Measurements from ENCODE around the gene RNASE3.
"Not testable (repeated sequence)": the region's sequence is repeated elsewhere in the genome, so short reads cannot be mapped to it uniquely, and the experiment has no call there.

RNASE3 gene

DNA sequence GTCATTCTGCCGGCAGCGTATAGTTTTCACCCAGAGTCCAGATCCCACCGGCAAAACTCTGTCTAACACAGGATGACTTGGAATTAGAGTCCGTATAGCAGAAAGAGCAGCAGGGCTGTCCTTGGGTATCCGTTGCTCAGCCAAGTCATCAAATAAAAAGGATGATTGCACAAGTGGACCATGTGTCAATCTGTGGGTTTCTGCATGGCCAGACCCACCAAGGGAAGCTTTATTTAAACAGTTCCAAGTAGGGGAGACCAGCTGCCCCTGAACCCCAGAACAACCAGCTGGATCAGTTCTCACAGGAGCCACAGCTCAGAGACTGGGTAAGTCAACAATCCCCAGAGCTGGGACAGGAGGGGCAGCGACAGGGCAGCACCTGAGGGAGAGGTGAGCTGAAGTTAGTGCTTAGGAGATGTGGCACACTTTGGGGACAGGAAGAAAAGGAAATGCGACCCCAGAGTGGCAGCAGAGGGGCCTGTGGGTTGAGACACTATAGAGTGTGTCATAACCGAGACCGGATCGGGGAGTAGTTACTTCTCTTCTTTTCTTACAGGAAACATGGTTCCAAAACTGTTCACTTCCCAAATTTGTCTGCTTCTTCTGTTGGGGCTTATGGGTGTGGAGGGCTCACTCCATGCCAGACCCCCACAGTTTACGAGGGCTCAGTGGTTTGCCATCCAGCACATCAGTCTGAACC lies at the start of gene RNASE3:
Gene RNASE3, plus strand, starts transcription at position 260 of the 700 bp plus-strand sequence. Its CDS starts 302 bp downstream, at position 562.
- not testable (repeated sequence) for DNase-seq (ENCODE audit: low read depth)

DNA sequence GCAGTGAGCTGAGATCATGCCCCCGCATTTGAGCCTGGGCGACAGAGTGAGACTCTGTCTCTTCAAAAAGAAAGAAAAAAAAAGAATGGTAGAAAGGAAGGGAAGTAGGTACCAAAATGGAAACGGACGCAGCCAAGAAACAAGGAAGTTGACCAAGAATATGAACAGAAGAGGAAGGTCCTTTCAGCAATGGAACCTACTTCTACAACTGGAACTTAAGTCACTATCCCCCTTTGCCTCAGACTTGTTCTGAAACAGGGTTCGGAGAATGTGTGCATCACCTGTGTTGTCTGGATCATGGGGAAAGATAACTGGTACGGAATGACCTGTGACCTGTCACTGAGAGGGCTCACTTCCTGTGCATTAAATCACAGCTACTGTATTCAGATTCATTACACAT lies 44.6 kb upstream of the RNASE3 start:
- DNase-seq (ENCODE audit: low read depth), result no peak

DNA sequence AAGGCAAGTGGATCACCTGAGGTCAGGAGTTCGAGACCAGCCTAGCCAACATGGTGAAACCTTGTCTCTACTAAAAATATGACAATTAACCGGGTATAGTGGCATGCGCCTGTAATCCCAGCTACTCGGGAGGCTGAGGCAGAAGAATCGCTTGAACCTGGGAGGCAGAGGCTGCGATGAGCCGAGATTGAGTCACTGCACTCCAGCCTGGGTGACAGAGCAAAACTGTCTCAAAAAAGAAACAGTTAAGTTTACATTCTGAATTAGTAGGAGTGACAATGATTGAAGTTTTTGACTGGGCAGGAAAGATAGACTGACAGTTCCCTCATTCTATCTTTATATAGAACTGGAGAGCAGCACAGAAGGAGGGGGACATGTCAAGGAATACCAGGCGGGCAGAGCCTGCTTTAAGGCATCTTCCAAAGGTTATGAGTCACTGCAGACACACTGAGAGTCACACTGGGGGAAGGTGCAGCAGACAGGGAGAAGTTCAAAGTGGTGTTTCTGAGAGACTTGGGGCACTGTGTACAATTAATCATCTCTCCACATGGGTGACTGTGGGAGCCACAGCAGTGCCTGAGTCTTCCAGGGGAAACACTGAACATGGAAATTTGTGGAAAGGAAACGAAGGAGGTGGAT lies 42.8 kb upstream of the RNASE3 start:
- peak; percentile 20 for DNase-seq (ENCODE audit: low read depth)

DNA sequence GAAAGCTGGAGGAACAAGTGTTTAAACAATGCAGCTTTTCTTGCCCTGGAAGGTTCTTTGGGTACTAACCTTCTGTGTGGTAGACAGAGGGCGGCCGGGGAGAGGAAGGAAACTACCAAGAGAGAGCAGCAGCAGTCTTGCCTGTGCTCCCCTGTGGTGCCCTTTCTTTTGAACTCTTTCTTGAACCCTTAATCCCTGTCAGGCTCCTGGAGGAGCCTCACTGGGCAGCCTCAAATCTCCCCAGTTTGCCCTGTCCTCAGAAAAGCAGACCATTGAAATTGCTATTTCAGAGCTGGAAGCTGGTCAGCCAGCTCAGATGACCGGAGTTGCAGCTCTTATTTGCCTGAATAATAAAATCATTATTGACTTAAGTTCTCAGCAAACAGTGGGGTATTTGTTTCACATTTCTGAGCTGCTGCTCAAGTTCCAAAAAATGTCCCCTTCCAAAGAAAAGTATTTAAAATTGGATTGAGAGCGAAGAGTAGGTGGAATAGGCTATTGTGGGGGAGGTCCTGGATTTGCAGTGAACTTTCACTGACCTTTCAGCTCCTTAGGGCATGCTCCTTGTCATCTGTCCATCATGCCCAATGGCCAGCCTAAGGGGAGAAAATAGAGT lies 42.1 kb upstream of the RNASE3 start:
- DNase-seq (ENCODE audit: low read depth), result no peak

DNA sequence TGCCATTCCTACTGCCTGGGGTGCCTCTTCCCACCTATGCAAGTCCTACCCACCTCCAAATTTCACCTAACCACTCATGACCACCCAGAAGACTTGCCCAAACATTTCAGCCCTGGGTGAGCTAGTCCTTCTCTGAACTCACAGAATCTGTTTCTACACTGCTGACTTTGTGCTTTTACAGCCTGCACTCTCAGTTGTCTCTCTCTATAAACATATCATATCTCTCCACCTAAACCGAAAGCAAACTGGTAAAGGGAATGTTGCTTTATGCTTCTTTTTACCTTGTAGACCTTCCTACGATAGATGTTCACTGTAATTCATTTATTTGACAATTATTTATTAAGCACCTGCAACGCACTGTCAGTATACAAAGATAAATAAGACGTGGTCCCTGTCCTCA lies 38.1 kb upstream of the RNASE3 start:
- DNase-seq (ENCODE audit: low read depth), result no peak

DNA sequence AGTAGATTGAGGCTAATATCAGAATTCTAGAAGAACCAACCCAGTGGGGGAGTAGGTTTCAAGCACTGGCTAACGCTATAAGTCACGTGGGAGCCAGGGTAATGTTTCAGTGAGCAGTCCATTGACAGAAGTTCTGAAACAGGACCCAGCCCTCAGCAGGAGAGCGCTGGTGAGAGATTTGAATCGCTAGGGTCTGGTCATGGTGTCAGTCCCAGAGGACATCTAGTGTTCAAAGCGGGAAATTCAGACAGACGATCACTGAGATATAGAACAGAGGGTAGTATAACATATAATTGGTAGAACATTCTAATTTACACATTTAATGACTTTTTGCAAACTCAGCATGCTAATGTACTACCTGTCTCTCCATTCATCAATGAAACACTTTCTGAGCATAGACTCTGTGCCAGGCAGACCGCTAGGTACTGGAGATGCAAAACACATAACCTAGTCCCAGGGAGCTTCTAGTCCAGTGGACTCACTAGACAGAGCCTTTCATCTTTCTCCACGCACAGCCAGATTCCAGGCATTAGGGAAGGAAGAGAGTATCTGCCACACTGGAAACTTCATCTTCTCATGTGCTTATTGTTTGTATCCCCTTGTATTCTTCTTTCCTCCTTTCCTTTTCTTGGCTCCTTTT lies 35.4 kb upstream of the RNASE3 start:
- peak; percentile 72 for DNase-seq (ENCODE audit: low read depth)

DNA sequence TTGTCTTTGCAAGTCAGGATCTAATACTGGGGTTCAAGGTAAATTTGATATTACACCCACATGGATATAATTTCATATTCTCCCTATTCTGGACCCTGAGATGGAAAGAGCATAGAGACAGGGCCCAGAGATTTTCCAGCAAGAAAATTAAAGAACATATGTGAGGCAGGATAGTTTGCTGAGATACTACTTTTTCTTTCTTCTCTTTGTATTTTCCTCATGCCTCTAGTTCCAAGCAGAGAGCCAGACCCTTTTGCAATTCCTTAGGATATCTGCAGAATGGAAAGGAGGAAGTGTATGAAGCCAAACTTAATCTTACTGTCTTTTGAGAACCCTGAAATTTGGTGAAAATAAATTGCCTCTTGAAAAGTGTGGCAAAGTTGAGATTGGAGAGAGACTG lies 34.0 kb upstream of the RNASE3 start:
- DNase-seq (ENCODE audit: low read depth), result no peak

DNA sequence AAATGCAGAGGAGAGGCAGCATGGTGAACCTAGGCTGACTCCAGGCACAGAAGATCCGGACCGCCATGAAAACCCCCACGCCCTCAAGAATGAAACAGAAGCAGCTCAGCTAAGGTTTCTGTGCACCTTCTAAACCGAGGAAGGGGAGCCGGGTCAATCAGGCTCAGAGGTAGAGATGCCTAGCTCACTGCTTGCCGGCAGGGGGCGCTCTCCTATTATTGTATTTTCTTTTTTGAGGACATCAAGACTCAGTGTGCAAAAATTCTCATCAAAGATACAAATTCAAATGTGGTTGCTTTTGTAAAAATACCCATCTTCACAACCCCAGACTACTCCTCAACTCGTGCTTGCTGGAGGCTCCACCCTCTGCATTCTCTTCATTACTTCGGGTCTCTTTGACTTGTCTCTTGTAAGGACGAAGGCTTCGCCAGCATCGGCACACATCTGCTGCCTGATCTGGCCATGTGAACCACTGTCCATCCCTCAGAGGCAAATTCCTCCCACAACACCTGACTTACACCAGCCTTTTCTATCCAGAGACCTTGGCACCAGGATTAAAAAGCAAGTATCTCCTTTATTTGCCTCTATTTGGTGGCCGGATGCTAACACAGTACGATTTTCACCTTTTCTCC lies 33.4 kb upstream of the RNASE3 start:
- peak; percentile 36 for DNase-seq (ENCODE audit: low read depth)

DNA sequence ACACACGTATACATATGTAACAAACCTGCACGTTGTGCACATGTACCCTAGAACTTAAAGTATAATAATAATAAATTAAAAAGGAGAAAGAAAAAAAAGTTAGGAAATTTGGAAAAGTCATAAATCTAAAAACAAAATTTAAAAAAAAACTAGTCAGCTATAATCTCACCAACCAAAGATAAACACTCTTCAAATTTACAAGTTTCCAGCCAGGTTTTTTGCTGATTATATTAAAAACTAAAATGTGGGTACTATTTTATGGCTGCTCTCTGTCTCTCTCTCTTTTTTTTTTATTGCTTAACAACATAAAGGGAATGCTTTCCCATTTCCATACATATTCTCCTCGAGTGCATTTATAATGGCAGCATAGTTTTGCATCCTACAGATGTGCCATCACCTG lies 25.0 kb upstream of the RNASE3 start:
- no peak for DNase-seq (ENCODE audit: low read depth)

DNA sequence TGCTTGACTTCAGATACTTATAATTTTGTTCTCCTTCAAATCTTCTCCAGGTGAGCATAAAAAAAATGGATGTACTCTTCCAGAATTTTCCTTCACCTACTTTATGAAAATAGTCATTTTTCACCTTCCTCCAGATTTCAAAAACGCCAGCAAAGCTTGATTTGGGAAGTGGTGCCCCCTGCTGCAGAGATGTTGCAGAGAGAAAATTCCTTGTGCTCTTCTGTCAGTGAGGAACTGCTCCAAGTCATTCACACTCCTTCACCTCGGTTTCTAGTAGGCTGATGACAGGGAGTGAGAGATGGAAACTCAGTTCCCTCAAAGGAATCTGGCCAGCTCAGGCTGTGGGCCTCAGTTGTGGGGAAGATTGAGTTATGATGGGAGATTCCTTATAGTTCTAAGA lies 24.2 kb upstream of the RNASE3 start:
- peak; percentile 10 for DNase-seq (ENCODE audit: low read depth)

DNA sequence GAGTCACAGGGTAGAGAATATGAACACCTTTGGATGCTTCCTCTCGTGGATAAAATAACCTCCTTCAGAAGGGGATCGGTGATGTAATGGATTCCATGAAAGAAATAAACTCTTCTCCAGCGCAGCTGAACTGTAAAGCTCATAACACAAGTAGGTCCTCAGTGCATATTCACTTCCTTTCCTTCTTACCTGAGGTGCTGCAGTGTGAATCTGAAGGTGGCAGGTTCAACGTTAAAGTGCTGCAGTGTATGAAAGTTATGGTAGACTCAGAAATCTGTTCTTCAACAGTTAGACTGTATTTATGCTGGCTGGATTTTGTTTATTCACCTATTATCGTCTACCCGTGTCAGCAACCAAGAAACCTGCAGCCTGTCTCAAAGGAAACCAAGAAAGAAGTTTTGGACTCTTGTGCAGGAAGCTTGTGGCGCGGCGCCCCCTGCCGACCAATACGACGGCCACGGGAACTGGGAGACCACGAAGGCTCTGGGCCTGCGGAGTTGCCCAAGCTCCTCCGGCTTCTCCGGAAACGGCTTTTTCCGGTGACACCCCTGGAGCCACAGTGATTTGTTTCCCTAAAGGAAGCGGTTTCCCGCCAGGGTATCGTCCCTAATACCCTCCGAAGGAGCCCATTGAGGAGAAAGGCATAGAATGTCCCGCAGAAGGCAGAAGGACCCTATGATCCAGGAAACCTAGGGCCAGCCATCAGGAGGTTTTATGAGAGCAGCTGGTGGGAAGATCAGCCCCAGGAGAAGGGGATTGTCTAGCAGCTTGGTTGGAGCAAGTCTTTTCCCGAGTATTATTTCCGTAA lies 17.6 kb upstream of the RNASE3 start:
- peak; percentile 81 for DNase-seq (ENCODE audit: low read depth)

DNA sequence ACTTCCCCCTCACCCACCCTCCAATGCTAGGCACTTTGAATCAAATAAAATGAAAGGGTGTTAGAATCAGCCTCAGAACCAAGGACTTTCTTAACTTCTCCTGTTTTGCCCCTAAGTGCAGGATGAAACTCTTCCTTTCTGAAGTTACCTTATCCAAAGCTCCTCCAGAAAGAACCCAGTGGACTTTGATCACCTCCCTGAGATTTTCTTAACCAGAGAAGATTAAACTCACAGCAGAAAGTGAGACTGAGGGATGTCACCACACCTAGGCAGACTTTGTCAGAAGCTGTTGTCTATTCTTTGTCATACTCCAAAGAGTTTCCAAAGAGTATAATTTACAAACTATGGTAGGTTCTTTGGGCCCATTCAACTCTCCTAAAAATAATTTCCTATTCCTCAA lies 14.2 kb upstream of the RNASE3 start:
- no peak for DNase-seq (ENCODE audit: low read depth)

DNA sequence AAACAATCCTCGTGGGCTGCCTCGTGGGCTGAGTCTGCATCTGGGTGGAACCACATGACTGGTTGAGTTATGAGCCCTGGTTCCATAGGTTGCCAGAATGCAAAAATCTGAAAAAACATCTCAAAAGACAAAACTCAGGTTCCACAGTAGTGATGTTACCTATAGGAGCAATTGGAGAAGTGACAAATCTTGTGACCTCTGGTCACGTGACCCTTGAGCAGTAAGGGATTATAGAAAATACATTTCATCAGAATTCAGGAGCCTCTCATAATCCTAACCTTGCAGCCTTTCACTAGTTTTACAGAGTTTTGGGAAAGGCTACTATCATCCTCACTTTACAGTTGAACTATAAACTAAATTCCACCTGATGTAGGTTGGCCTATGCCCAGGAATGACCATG lies 12.5 kb upstream of the RNASE3 start:
- DNase-seq (ENCODE audit: low read depth), result no peak

DNA sequence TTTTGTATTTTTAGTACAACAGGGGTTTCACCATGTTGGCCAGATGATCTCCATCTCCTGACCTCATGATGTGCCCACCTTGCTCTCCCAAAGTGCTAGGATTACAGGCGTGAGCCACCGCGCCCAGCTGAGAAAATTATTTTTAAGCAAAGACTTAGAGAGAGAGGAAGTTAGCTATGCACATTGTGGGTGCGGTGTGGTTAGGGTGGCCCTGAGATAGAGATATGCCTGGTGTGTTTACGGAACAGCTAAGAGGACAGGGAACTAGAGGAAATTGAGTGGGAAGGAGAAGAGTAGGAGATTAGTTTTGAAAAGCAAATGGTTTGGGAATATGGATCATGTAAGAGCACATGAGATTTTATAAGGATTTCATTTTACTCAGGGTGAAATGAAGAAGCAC lies 10.0 kb upstream of the RNASE3 start:
- not testable (repeated sequence) for DNase-seq (ENCODE audit: low read depth)

DNA sequence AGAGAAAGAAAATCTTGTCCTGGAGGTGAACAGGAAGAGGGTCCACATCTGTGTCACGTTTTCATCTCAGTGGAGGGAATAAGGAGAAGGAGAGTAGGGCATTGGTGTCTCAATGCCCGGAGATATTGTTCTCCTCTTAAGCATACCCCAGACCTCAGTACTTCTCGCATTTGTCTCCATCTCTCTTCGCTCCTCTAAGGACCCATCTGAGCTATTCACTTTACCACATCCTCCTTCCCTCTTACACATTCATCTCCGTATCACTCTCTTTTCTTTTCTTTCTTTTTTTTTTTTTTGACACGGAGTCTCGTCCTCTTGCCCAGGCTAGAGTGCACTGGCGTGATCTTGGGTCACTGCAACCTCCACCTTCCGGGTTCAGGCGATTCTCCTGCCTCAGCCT lies 8.4 kb upstream of the RNASE3 start:
- DNase-seq (ENCODE audit: low read depth), result not testable (repeated sequence)

DNA sequence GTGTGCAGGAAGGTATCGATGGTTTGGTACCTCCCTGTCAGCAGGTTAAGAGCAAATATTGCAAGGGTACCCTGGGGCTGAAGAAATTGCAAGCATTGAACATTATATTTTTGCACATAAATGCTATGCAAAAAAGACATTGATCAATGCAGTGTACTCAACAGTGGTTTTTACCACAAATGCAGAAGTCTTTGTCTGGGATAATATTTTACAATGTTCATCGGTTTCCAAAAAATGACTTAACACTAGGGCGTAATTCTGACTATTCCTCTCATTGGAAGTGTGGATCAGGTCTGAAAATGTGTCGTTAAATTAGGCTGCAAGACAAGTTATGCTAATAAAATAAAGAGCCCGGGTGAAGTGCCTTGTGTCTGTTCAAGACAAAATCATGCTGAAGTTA lies 2.8 kb upstream of the RNASE3 start:
- DNase-seq (ENCODE audit: low read depth), result not testable (repeated sequence)

DNA sequence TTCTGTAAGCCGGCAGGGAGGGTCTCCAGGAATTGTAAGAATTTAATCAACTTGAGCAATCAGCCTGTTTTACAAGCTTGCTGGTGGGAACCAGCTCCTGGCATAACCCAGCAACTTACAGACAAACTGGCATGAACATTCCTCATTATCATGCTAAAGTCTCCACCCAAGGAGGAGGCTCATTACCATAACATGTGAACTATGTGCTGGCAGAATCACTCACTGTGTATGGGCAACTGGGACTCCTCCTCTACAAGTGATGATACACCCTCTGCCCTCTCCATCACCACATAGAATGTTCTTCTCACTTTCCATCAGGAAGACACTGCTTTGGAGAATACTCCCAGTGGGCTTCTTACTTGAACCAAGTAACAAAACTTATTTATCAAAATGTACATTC lies 4.1 kb downstream of the RNASE3 start:
- DNase-seq (ENCODE audit: low read depth), result not testable (repeated sequence)

DNA sequence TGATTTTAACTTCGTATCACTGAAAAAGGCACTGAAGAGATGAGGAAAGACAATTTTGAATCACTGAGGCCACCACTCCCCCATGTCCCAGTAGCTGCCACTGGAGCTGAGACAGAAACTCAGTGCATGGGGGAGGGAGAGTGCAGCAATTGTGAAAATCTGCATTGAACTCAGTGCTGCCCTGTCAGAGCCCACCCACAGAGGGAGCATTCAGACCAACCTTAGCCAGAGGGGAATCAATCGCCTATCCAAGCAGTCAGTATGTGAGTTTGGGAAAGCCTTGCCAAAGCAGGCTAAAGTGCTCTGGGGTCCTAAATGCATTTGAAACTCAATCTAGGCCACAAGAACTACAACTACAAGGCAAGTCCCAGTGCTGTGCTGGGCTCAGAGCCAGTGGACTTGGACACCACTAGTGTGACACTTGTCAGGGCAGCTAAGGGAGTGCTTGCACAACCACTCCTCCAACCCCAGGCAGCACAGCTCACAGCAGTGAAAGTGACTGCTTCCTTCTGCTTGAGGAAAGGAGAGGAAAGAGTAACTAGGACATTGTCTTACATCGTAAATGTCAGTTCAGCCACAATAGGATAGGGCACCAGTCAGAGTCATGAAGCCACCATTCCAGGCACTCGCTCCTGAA lies 13.3 kb downstream of the RNASE3 start:
- DNase-seq (ENCODE audit: low read depth), result no peak

DNA sequence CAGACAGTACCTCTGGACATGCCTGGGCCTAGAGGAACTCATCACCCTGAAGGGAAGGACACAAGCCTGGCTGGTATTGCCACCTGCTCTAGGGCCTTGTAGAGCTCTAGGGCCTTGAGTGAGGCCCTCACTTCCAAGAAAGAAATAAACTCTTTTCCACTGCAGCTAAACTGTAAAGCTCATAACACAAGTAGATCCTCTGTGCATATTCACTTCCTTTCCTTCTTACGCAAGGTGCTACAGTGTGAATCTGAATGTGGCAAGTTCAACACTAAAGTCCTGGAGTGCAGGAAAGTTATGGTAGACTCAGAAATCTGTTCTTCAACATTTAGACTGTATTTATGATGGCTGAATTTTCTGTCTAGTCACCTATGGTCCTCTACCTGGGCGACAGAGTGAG lies 14.5 kb downstream of the RNASE3 start:
- DNase-seq (ENCODE audit: low read depth), result no peak

DNA sequence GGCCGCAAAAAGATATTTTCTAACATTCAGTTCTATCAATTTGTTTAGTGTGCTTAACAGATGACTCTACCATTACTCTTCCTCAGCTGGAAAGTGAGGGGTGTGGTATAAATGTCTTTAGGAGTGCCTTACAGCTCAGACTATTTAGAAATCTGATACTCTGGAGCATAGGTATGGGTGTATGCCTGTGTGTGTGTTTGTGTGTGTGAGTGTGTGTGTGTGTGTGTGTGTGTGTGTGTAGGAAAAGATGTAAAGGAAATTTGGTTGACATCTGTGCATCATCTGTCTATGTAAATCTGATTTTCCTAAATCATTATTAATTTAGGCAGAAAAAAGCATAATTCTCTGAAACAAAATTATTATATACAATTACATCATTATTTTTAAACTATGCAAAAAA lies 16.0 kb downstream of the RNASE3 start:
- DNase-seq (ENCODE audit: low read depth), result no peak

DNA sequence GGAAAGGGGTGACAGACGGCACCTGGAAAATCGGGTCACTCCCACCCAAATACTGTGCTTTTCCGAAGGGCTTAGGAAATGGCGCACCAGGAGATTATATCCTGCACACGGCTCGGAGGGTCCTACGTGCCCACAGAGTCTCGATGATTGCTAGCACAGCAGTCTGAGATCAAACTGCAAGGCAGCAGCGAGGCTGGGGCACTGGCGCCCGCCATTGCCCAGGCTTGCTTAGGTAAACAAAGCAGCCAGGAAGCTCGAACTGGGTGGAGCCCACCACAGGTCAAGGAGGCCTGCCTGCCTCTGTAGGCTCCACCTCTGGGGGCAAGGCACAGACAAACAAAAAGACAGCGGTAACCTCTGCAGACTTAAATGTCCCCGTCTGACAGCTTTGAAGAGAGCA lies 19.6 kb downstream of the RNASE3 start:
- DNase-seq (ENCODE audit: low read depth), result not testable (repeated sequence)

Measured in iris pigment epithelial cell (primary cell).